Right lobe of liver (tissue), 6 donors: ENCODE measurements around the gene FHL1. TPM values are rescaled to one million over a fixed set of nuclear protein-coding genes. Genes with fewer than 3 reads are reported as not detected.
"Not testable (repeated sequence)": the region's sequence is repeated elsewhere in the genome, so short reads cannot be mapped to it uniquely, and the experiment has no call there.

ENCODE experiments used
- ATAC-seq, 4 donors: fragments of 200-7000 bp; cut with Tn5 transposase; one replicate each; pipeline ENCODE4 v1.9.1; 2020; ENCODE audit warnings: mild to moderate bottlenecking in 4 of 4, moderate library complexity in 4 of 4
- DNase-seq, 3 donors: peaks; one replicate each; pipeline ENCODE4 v3.0.0-alpha.2; 2020
- H3K27ac ChIP-seq, 3 donors: fragments of 200-600 bp; one replicate each; pipeline ENCODE4 v1.8.0; 2022
- H3K27me3 ChIP-seq, 2 donors: fragments of 200-600 bp; one replicate each; pipeline ENCODE4 v1.8.0; 2022
- H3K36me3 ChIP-seq, 4 donors: fragments of 200-600 bp; sonication (generic) in 1 of 4; one replicate each; pipeline versions ENCODE4 v1.5.1 to v1.8.0; 2017 to 2022; ENCODE audit warnings: control low read depth in 1 of 4
- H3K4me1 ChIP-seq, 4 donors: fragments of 200-600 bp; sonication (generic) in 1 of 4; one replicate each; pipeline versions ENCODE4 v1.5.1 to v1.8.0; 2017 to 2022; ENCODE audit warnings: control low read depth in 1 of 4
- H3K4me3 ChIP-seq, 3 donors: fragments of 200-600 bp; one replicate each; pipeline ENCODE4 v1.8.0; 2022
- H3K9me3 ChIP-seq, 4 donors: fragments of 200-600 bp; sonication (generic) in 1 of 4; one replicate each; pipeline versions ENCODE4 v1.5.1 to v1.8.0; 2017 to 2022; ENCODE audit warnings: control low read depth in 1 of 4
- CTCF ChIP-seq, 4 donors: fragments of 200-600 bp in 3 of 4; fragments of 450-650 bp in 1 of 4; IDR thresholded peaks; one replicate each; pipeline versions ENCODE4 v1.5.1 to v1.8.0; 2016 to 2022; ENCODE audit warnings: antibody characterized with exemption in 4 of 4, mild to moderate bottlenecking in 2 of 4
- POLR2A ChIP-seq: fragments of 450-650 bp; IDR thresholded peaks from one replicate; pipeline ENCODE4 v1.6.1; 2017; ENCODE audit warnings: antibody characterized with exemption, mild to moderate bottlenecking
- WGBS: methylation state at CpG from one replicate; pipeline ENCODE4 v1.1.6; 2018; ENCODE audit warnings: low coverage, low lambda C conversion rate; ENCODE audit not compliant: insufficient coverage; ENCODE audit errors: missing lambda C conversion rate; 5-methylcytosine and 5-hydroxymethylcytosine counted together
- intact Hi-C, 2 donors: fragments of 100-400 bp; cut with DNase I; formaldehyde crosslinking; loops; one replicate each; pipeline versions ENCODE4 v1.11.2 to v1.14.1; 2022
- total RNA-seq, 6 experiments: library from RNA; depleted of rRNA in 2 of 6; stranded (reverse); fragments of >200 nt in 2 of 6; fragmentation: NEBNext Ultra II Directional in 3 of 6; extraction: Animal tissue kit (Norgen Biotek cat#: 25700) in 3 of 6; gene quantifications; one replicate each; pipeline versions ENCODE4 v1.1.0 to v1.2.4, GENCODE V29; 2016 to 2023
- donor health status: DM: no; HTN: yes; CAD: no.
- donor health status: DM: no; HTN: no; CAD: no.
- donor health status: DM: no; HTN: no; CAD: no.
- donor health status: DM: no; HTN: yes; CAD: no.
- donor health status: DM: no; HTN: yes; CAD: no.

Gene FHL1
- total RNA-seq, 6 experiments from 2014 or later, result 8.0 to 27.6 (median 18.5) TPM

GRCh38 chrX:136227074-136227473 lies 79.7 kb downstream of the FHL1 start:
- Histone ChIP-seq H3K4me3 (no peak overlapping the region), H3K9me3 (no peaks in the 10 kb centered on the region), H3K27me3 (no peaks in the 10 kb centered on the region), H3K36me3 (peaks cover 0 to 39% (median 0%) of the 10 kb centered on the region in 4 donors), H3K4me1 (no peaks in the 10 kb centered on the region), H3K27ac (no peak overlapping the region)
- DNase-seq, result no peak
- intact Hi-C loops, result no loop called here
- TF ChIP-seq CTCF (IDR thresholded peaks at IDR 0.05) (no peak), POLR2A (no peak)
- ATAC-seq, result no peak

DNA sequence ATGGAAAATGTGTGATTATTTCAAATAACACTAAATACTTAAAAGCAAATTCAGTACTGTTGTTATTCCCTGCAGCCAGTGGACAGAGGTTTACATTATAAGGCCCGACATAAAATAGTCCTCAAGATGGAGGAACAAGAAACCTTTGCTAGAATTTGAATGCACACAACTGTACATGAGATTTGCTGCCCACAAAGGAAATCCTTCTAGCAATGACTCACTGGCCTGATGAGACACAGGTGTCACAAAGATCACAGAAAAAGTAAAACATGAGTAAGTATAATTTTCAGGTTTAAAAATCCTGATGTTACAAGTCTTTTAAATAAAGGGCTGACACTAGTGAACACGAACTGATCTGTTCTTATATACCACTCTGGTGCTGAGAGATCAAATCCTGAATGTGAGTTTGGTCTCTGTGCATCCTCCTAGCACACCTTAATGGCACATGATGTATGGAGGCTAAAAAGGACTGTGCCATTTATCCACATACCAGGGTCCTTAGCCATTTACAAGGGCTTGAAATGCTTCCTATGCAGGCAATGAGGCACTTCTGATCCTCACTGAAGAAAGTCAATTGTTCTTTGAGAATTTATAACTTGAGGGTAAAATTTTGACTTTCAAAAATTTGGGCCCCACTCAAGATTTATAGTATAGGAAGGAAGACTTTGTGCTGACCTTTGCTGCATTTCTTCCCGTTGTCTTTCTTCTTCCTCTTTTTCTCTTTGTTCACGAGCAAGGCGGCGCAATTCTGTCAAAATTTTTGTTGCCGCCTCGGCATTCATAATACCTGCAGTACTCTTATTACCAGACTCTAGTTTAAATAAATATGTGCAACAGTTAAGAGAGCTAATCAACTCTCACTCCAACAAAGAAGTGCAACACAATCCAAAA lies 80.9 kb downstream of the FHL1 start:
- 56% methylated on average over 8 of the region's 8 CpGs for WGBS
- ATAC-seq (no peak), DNase-seq (no peak)
- Histone ChIP-seq H3K27ac (no peak overlapping the region), H3K9me3 (no peaks in the 10 kb centered on the region), H3K4me3 (no peak overlapping the region), H3K4me1 (no peaks in the 10 kb centered on the region), H3K36me3 (peaks cover 0 to 35% (median 0%) of the 10 kb centered on the region in 4 donors), H3K27me3 (no peaks in the 10 kb centered on the region)
- TF ChIP-seq CTCF (IDR thresholded peaks at IDR 0.05), result no peak
- TF ChIP-seq POLR2A, result no peak
- intact Hi-C loops, result no loop called here

DNA sequence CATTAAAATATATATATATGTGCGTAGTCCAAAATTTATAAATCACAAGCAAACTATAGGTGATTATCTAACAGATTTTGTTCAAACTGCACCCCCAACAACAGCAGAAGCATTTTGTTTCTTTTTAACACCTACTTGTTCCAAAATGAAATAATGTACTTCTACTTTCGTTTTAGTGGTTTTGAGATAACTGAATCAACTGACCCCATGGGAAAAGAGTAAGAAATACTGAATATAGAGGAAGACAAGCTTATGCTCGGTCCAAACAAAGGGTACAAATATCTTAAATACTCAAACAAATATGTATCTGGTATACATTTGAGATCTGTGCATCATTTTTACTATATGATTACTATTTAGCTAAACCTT lies 81.5 kb downstream of the FHL1 start:
- WGBS, result 39% methylated on average over 3 of the region's 3 CpGs
- ATAC-seq (no peak), DNase-seq (no peak)
- intact Hi-C loops, result no loop called here
- Histone ChIP-seq H3K4me3 (no peak overlapping the region), H3K27ac (no peak overlapping the region), H3K4me1 (no peaks in the 10 kb centered on the region), H3K36me3 (peaks cover 0 to 29% (median 0%) of the 10 kb centered on the region in 4 donors), H3K27me3 (no peaks in the 10 kb centered on the region), H3K9me3 (no peaks in the 10 kb centered on the region)
- no peak for TF ChIP-seq POLR2A
- TF ChIP-seq CTCF (IDR thresholded peaks at IDR 0.05), result no peak

DNA sequence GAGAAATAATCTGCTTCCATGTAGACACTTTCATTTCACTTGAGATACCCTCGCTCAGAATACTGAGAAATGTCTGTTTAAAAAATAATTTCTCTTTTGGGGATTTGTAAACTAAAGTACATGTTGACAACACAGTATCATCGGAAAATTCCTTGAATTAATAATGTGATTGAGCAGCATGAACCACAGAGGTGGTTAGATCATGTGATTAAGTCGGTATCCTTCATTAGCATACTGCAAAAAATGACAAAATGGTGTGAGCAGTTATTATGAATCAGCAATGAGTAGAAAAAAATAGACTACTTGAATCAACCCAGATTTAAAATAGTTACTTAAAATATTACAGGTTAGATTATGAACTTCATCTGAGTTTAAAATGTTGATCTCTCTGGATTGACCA lies 89.7 kb downstream of the FHL1 start:
- Histone ChIP-seq H3K4me3 (no peak overlapping the region), H3K4me1 (no peaks in the 10 kb centered on the region), H3K9me3 (no peaks in the 10 kb centered on the region), H3K27ac (no peak overlapping the region), H3K27me3 (no peaks in the 10 kb centered on the region), H3K36me3 (peaks cover 0 to 5% (median 0%) of the 10 kb centered on the region in 4 donors)
- TF ChIP-seq CTCF (IDR thresholded peaks at IDR 0.05) (no peak), POLR2A (no peak)
- intact Hi-C loops, result no loop called here
- no peak for ATAC-seq
- 46% methylated on average over 3 of the region's 3 CpGs for WGBS
- DNase-seq, result no peak

DNA sequence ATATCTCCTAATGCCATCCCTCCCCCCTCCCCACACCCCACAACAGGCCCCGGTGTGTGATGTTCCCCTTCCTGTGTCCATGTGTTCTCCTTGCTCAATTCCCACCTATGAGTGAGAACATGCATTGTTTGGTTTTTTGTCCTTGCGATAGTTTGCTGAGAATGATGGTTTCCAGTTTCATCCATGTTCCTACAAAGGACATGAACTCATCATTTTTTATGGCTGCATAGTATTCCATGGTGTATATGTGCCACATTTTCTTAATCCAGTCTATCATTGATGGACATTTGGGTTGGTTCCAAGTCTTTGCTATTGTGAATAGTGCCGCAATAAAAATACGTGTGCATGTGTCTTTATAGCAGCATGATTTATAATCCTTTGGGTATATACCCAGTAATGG lies 90.5 kb downstream of the FHL1 start:
- H3K4me3 ChIP-seq, H3K27me3 ChIP-seq, H3K4me1 ChIP-seq, H3K36me3 ChIP-seq, intact Hi-C loops, H3K27ac ChIP-seq, H3K9me3 ChIP-seq, DNase-seq, ATAC-seq: not testable (repeated sequence)
- 80% methylated on average over 2 of the region's 4 CpGs for WGBS
